NB4 (cell line): Measurements from ENCODE around the gene GRK6.
A peak's percentile ranks its signal among the peaks of the same experiment; 100 is the strongest.

Source experiments
- DNase-seq: peaks from one replicate; pipeline ENCODE4 v3.0.0; 2010; ENCODE audit warnings: low read depth
- H3K4me3 ChIP-seq: one replicate; pipeline ENCODE4 v1.5.1; 2011; ENCODE audit warnings: mild to moderate bottlenecking, low read depth, low read length, moderate library complexity
- CTCF ChIP-seq: IDR thresholded peaks from one replicate; pipeline ENCODE4 v1.5.1; 2012; ENCODE audit warnings: low read depth, low read length
- MYC ChIP-seq: IDR thresholded peaks from 2 replicates; pipeline ENCODE4 v1.6.1; 2011; ENCODE audit warnings: low read depth, low read length
- POLR2A ChIP-seq: IDR thresholded peaks from 2 replicates; pipeline ENCODE4 v1.6.1; 2011; ENCODE audit warnings: mild to moderate bottlenecking; ENCODE audit not compliant: insufficient read length; ENCODE audit errors: extremely low read depth
- TF ChIP-seq, protein P1 (sequence below): IDR thresholded peaks from 2 replicates; pipeline ENCODE4 v1.6.1; 2011; ENCODE audit warnings: low read depth, low read length

The GRK6 gene

GRCh38 chr5:177476531-177477233 is 50.2 kb downstream of the GRK6 start:
- TF ChIP-seq POLR2A (no peak), CTCF (no peak), MYC (no peak)
- TF ChIP-seq, protein P1, sequence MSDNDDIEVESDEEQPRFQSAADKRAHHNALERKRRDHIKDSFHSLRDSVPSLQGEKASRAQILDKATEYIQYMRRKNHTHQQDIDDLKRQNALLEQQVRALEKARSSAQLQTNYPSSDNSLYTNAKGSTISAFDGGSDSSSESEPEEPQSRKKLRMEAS = no peak
- DNase-seq = no peak
- no peak overlapping the region for H3K4me3 ChIP-seq

DNA sequence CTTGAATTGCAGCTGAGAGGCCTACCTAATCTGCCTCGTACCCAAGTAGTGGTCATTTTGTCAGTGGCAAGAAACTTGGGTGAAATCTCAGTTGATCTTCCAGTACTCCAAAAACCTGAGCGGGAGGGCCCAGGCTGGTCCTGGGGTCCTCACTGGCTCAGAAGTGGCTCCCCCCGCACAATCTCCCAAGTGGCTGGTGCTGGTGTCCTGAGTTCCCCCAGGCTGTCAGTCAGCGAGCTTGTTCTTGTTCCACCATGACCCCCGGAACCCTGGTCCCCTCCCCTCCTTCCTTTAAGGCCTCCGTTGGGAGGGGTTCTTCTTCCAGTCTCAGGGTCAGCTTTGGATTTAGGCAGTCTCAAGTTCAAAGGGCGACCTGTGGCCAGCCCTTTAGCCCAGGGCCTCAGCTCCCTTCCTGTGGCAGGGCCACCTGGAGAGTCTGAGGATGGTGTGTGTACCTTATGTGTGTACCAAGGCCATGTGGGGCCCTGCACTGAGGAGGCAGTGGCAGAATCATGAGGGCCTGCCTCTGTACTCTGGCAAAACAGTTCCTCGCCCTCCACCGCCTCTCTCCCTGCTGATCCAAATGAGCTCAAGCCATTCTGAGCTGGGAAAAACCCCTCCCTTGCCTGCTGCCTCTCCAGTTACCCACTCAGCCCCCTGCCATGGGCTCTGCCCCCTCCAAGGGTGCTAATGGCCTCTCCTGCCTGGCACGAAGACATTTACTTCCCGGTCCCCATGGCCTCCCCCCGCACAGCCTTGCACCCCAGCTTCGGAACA is 51.4 kb downstream of the GRK6 start:
- H3K4me3 ChIP-seq = no peak overlapping the region
- TF ChIP-seq MYC (no peak), CTCF (no peak), POLR2A (no peak)
- TF ChIP-seq, protein P1 = no peak
- no peak for DNase-seq

- H3K4me3 ChIP-seq = no peak overlapping the region
- peak; percentile 95 for DNase-seq
- no peak for TF ChIP-seq CTCF
- peak; percentile 85 for TF ChIP-seq MYC
- TF ChIP-seq POLR2A = no peak
- TF ChIP-seq, protein P1 = peak; percentile 94
Observed at GRCh38 chr5:177478711-177479646, 52.5 kb downstream of the GRK6 start.

GRCh38 chr5:177479774-177480173 is 53.3 kb downstream of the GRK6 start:
- peak; percentile 54 for DNase-seq
- TF ChIP-seq MYC (no peak), POLR2A (no peak), CTCF (no peak)
- TF ChIP-seq, protein P1 = no peak
- H3K4me3 ChIP-seq = no peak overlapping the region

- TF ChIP-seq CTCF (no peak), MYC (no peak), POLR2A (no peak)
- TF ChIP-seq, protein P1 = no peak
- DNase-seq = no peak
- no peak overlapping the region for H3K4me3 ChIP-seq
Observed at GRCh38 chr5:177482359-177482795, 55.9 kb downstream of the GRK6 start.
